ENCODE results near the gene SEPTIN5.
"Not testable (repeated sequence)": the region's sequence is repeated elsewhere in the genome, so short reads cannot be mapped to it uniquely, and the experiment has no call there.

Gene SEPTIN5

DNA sequence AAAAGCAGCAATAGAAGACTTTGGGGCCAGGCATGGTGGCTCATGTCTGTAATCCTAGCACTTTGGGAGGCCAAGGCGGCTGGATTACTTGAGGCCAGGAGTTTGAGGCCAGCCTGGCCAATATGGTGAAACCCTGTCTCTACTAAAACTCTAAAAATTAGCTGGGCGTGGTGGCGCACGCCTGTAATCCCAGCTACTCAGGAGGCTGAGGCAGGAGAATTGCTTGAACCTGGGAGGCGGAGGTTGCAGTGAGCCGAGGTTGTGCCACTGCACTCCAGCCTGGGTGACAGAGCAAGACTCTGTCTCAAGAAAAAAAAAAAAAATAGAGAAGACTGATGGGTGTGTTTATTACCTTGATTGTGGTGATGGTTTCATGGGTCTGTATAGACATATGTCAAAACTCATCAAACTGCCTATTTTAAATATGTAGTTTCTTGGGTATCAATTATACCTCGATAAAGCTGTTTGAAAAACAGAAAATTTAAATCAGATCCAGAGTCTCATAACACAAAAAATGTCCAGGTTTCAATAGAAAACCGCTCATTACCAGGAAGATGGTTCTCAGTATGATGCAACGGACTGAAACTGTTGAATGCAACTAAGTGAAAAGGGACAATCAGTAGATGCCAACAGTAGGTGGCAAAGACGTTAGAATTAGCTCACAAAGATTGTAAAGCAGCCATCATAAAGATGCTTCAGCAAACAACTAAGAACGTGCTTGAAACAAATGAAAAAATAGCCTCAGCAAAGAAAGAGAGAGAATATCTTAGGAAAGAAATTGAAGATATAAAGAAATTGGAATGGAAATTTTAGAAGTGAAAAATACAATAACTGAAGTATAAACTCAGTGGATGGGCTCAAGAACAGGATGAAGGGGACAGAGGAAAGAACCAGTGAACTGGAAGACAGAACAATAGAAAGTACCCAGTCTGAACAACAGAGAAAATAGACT lies 33.1 kb upstream of the SEPTIN5 start:
- no peak for DNase-seq

DNA sequence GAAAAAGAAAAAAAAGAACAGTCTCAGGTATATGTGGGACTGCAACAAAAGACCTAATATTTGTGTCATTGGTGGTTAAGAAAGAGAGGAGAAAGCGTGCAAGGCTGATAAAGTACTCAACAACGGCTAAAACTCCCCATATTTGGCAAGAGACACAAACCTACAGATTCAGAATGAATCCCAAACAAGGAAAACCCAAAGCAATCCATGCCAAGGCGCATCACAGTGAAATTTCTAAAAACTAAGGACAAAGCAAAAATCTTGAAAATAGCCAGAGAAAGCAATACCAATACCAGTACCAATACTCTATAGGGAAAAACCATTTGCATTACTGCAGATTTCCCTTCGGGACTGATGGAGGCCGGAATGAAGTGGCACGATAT lies 32.4 kb upstream of the SEPTIN5 start:
- no peak for DNase-seq

DNA sequence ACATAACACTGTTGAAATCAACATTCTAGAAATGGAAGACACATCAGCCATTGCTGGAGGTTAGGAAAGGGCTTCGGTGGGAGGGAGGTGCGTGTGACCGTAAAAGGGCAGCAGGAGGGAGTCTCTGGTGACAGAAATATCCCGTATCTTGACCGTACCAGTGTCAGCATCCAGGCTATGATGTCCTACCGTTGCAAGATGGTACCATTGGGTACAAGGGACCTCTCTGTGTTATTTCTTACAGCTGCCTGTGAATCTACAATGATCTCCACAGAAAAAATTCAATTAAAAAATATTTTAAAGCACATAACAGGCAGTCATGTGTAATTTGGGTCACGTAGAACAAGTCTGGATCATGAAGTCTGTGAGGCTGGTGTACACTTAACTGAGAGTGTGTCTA lies 27.4 kb upstream of the SEPTIN5 start:
- no peak for DNase-seq

DNA sequence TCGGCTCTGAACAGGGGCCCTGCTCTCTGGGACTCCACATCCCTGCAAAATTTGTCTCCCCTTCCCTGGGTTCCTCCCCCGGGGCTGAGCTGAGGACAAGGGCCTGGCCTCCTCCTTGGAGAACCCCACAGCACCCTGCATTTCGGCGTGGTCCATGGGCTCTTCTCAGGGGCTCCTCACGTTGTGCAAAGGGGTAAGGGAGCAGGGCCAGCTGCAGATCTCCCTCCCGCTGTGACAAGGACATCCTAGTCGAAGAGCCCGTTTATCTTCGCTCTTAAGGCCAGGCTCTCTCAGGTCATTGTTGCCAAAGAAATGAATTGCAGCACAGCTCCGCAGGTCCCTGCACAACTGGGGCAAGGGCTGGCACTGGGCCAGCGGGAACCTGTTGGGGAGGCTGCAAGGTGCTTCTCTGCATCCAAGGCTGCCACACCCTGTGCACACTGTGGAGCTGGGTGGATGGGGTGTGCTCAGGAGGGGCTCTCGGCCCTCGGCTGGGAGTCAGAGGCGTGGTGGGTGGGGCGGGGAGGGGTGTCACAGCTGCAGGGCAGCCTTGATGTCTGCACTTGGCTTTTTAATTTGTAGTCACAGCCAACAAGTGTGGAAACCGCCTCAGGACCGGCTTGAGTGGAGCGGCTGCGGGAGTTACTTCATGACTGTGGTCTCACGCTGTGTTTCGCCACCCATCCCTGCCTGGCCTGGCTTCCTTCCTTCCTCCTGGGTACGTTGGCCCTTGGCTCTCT lies 26.6 kb upstream of the SEPTIN5 start:
- no peak for DNase-seq

GRCh38 chr22:19688301-19689290 lies 25.7 kb upstream of the SEPTIN5 start:
- no peak for DNase-seq

- no peak for DNase-seq
Measured at GRCh38 chr22:19689408-19689807, 24.9 kb upstream of the SEPTIN5 start.

GRCh38 chr22:19691007-19691720 lies 23.1 kb upstream of the SEPTIN5 start:
- DNase-seq = no peak

- DNase-seq = no peak
Measured at GRCh38 chr22:19691721-19692341, 22.5 kb upstream of the SEPTIN5 start.

DNA sequence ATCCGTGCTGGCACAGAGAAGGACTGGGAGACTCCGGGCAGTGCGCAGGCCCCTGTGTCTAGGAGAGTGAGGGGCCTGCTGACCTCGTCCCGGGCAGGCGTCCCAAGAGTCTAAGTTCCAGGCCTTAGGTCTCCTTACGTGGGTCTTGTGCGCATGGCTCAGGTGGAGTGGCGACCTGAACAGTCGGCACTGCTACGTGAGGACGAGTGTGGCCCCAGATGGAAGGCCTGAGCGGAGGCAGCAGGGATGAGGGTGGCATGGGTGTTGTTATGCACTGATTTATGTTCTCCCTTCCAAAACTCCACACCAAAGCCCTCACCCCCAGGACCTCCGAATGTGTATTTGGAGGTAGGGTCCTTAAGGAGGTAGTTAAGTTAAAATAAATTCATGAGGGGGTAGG lies 20.7 kb upstream of the SEPTIN5 start:
- no peak for DNase-seq

DNA sequence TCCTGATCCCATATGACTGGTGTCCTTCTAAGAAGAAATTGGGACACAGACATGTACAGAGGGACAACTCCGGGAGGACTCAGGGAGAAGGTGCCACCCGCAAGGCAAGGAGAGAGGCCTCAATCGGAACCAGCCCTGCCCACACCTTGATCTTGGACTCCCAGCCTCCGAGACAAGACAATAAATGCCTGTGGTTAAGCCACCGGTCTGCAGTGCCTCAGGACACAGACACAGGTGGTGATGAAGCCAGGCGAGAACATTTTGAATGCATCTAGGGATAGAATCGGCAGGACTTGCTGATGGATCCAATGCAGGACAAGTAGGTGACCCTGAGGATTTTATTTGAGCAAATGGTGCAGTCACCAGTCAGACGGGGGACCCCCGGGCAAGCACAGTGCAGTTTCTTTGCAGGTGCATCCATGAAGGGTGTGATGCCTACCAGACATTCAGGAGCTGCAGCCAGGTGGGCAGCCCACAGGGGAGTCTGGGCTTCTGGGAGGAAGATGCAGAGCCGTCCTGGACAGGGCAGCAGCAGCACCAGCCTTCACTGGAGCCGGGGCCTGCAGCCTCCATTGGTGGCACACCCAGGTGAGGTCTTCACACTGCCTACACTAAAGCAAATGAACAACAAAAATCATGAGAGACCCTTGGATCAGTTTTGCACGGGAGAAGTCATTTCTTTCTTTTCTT lies 20.2 kb upstream of the SEPTIN5 start:
- no peak for DNase-seq

DNA sequence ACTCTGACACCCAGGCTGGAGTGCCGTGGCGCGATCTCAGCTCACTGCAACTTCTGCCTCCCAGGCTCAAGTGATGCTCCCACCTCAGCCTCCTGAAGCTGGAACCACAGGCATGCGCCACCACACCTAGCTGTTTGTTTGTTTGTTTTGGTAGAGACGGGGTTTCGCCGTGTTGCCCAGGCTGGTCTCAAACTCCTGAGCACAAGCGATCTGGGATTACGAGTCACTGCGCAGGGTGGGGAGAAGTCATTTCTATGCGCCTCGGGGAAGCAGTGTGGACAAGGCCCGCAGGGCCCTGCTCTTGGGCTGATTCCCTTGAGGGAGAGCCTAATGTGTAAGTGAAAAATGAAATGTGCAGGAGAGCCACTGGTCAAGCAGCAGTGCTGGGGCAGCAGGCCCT lies 19.6 kb upstream of the SEPTIN5 start:
- no peak for DNase-seq

DNA sequence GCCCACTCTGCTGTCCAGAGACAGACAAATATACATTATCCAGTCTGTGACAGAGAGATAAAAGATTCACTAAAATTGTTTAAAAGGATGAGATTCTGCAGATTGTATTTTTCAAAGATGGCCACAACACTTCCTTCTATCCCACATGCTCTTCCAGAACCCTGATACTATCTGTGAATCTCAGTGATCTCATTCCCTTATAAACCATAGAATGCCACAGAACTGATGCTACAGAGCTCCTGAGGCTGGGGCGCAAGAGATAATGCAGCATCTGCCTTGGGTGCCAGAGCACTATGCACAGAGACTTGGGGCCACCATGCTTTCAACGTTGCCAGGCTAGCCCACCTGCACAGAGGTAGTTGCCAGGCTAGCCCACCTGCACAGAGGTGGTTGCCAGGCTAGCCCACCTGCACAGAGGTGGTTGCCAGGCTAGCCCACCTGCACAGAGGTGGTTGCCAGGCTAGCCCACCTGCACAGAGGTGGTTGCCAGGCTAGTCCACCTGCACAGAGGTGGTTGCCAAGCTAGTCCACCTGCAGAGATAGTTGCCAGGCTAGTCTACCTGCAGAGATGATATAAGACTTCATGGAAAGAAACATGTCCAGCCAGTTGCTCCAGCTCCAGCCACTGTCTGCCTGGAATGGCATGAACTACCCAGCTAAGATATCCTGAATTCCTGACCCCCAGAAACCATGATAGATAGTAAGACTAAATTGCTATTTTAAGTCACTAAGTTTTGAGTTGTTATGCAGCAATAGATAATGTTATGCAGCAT lies 17.6 kb upstream of the SEPTIN5 start:
- DNase-seq = no peak

DNA sequence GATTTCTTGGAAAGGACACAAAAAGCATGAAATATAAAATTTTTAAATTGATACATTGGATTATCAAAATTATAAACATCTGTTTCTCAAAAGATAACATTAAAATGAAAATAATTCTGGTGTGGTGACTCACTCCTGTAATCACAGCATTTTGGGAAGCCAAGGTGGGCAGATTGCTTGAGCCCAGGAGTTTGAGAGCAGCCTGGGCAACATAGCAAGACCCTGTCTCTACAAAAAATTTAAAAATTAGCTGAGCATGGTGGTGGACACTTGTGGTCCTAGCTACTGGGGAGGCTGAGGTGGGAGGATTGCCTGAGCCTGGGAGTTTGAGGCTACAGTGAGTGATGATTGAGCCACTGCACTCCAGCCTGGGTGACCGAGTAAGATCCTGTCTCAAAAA lies 16.4 kb upstream of the SEPTIN5 start:
- DNase-seq = not testable (repeated sequence)

DNA sequence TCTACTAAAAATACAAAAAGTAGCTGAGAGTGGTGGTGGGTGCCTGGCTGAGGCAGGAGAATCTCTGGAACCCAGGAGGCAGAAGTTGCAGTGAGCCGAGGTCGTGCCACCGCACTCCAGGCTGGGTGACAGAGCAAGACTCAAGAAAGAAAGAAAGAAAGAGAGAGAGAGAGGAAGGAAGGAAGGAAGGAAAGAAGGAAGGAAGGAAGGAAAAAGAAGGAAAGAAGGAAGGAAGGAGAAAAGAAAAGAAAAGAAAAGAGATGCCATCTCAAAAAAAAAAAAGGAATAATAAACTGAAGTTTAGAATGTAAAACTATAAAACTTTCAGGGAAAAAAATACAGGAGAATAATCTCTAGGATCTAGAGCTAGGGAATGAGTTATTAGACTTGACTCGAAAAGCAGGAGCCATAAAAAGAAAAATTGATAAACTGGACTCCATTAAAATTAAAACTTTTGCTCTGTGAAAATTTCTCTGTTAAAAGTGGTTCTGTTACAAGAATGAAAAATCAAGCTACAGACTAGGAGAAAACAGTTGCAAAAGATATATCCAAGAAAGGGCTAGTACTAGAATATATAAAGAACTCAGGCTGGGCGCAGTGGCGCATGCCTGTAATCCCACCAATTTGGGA lies 13.4 kb upstream of the SEPTIN5 start:
- no peak for DNase-seq

- no peak for DNase-seq
Measured at GRCh38 chr22:19701420-19702145, 12.7 kb upstream of the SEPTIN5 start.

GRCh38 chr22:19703869-19704268 lies 10.4 kb upstream of the SEPTIN5 start:
- no peak for DNase-seq

DNA sequence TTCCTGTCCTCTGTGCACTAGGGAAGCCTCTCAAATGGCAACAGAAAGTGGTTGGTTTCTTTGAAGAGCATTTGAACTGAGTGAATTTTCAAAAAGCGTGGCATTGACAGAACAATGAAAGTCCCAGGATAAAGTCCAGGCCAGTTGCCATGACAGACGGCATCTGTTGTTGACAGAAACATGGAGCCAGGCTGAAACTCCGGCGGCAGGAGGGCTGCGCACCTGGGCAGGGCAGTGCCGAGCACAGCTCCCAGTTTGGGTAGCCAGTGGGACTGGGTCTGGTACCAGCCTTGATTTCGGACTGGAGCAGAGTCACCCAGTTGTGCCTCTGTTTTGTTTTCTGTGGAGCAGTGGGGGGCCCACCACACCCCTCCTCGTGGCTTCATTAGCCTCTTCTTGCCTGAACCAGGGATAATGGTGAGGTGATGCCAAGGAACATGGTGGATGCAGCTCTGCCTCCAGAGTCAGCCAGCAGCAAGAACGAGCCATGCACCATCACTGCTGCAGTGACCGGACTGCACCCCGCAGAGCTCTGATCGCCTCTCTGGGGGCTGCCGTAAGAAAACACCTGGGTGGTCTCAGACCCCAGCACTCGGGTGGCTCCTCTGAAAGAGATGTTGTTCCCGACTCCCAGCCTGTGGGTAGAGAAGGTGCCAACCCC lies 9.8 kb upstream of the SEPTIN5 start:
- DNase-seq = no peak

GRCh38 chr22:19705181-19705934 lies 8.9 kb upstream of the SEPTIN5 start:
- no peak for DNase-seq

All from CD4-positive, alpha-beta T cell treated with Interleukin-21 for 1 hour (primary cell).